IPS-18a (cell line): Measurements from ENCODE around the gene AGFG2.

Source experiments
- H3K27ac ChIP-seq: one replicate; pipeline ENCODE4 v1.5.1; 2013; ENCODE audit warnings: low read length
- H3K27me3 ChIP-seq: one replicate; pipeline ENCODE4 v1.6.1; 2013; ENCODE audit warnings: mild to moderate bottlenecking, low read length; ENCODE audit not compliant: control insufficient read depth, insufficient read depth
- H3K36me3 ChIP-seq: one replicate; pipeline ENCODE4 v1.6.1; 2013; ENCODE audit warnings: low read depth, low read length; ENCODE audit not compliant: control insufficient read depth
- H3K4me1 ChIP-seq: one replicate; pipeline ENCODE4 v1.6.1; 2013; ENCODE audit warnings: low read depth, low read length; ENCODE audit not compliant: control insufficient read depth
- H3K4me3 ChIP-seq: one replicate; pipeline ENCODE4 v1.5.1; 2013; ENCODE audit warnings: low read length
- H3K9ac ChIP-seq: one replicate; pipeline ENCODE4 v1.6.1; 2013; ENCODE audit warnings: mild to moderate bottlenecking, low read length, moderate library complexity
- H3K9me3 ChIP-seq: one replicate; pipeline ENCODE4 v1.6.1; 2013; ENCODE audit warnings: low read depth, low read length; ENCODE audit not compliant: control insufficient read depth

Gene AGFG2

DNA sequence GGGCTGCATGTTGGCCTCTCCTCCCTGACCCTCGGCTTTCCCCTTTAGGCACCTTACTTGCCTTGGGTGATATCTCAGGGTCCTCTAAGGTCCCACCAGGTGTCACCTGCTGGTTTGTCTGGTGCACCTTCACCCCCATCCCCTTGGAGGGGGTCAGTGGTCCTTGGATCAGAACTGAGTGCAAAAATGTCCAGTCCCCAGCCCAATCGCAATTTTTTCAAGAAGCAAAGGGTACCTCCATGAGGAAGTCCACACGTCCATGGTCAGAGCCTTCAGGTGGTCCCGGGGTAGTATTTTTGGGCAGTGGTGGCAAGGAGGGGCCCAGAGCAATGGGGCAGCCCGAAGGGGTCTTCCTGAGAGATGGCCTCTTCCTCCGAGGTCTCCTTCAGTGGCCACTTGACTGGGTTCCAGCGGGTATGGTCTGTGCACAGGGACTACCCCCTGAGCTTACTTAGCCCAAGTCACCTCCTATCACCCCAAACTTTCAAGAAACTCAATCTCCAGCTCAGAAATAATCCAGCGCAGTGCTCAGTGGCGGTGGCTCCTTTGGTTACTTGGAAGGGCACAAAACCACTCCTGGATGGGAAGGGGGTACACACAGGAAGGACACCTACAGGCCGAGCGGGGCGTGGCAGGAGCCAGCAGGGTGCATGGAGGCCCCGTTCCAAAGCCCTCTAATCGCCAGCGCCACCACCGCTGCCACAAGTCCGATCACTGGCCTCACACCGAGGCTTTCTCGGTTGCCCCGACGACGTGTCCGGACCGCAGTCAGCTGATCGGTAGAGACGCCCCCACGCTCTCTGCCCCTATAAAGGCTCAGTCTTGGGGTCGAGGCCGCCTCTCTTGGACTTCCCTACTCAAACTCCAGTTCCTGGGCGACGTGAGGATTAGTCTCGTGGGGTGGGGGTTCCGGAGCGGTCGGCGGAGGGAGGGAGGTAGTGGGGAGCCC, 30.2 kb downstream of the AGFG2 start:
- Histone ChIP-seq H3K4me3 (peak overlapping the region; percentile 57), H3K27me3 (peaks cover 9% of the 10 kb centered on the region), H3K4me1 (peaks cover 25% of the 10 kb centered on the region), H3K9ac (no peak overlapping the region), H3K9me3 (no peaks in the 10 kb centered on the region), H3K36me3 (no peaks in the 10 kb centered on the region), H3K27ac (no peak overlapping the region)

DNA sequence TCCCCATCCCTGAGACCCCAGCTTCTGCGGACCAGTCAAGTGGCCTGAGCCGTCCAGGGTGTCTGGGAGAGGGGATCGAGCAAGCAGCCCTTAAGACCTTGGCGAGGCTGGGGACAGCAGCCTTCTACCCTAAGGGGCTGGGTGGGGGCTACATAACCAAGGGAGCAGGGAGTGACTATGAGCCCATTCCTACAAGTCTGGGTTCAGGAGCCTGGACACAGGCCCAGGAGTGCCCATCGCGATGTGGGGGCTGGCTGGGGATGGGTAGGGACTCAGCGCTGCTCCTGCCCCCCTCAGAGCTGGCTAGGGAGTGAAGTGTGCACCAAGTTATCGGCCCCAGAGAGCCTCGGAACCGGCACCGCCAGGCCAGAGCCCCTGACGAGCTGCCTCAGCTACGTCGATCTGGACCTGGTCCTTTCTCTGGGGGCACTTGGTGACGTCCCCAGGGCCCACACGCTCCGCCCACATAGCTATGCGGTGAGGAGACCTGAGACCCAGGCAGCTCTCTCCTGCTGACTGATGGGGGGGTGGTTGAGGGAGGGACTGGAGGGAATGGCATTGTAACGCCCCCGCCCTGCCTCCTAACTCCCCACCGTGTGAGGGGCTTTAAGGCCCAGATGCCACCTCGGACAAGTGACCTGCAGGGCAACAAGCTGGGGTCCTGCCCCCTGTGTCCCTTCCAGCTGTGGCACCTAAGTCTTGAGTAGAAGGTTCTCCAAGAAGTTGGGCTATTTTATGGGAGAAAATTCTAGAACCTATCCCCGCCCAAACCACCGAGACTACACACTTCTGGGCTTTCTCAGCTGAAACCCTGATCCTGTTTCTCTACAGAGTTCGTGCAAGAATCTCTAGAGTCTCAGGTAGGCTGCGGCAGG, 32.2 kb downstream of the AGFG2 start:
- Histone ChIP-seq H3K9me3 (no peaks in the 10 kb centered on the region), H3K4me1 (peaks cover 25% of the 10 kb centered on the region), H3K27me3 (peaks cover 9% of the 10 kb centered on the region), H3K36me3 (no peaks in the 10 kb centered on the region), H3K4me3 (no peak overlapping the region), H3K27ac (no peak overlapping the region), H3K9ac (no peak overlapping the region)

GRCh38 chr7:100571829-100572116, 32.8 kb downstream of the AGFG2 start:
- Histone ChIP-seq H3K4me3 (no peak overlapping the region), H3K36me3 (peaks cover 5% of the 10 kb centered on the region), H3K27ac (no peak overlapping the region), H3K9ac (no peak overlapping the region), H3K4me1 (peaks cover 25% of the 10 kb centered on the region), H3K27me3 (peaks cover 9% of the 10 kb centered on the region), H3K9me3 (no peaks in the 10 kb centered on the region)

DNA sequence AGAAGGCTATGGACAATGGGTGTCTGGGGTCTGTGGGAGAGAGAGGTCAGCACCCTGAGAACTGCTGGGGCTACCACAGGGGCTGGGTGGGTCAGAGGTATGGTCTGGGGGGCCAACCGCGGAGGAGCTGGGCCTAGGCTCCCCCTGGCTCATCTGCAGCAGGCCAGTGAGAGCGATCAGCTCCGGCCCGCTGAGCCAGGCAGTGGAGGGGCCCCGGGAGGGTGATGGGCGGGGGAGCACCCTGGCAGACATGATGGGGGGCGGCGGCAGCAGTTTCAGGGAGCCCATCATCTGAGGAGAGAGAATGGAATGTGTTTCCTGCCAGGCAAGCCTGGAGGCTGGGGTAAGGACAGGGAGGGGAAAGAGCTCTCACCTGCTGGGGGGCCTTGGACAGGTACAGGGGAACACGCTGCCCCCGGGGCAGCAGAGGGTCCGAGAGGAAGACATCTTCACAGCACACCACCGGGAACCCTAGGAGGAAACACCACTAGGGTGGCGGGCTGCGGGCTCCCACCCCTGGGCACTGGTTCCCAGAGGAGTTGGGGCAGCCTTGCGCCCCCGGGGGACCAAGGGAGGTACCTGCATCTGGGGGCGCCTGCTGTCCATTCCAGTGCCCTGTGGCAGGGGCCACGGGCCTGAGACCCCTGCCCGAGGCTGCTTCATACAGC, 33.4 kb downstream of the AGFG2 start:
- Histone ChIP-seq H3K9ac (no peak overlapping the region), H3K9me3 (no peaks in the 10 kb centered on the region), H3K27ac (no peak overlapping the region), H3K36me3 (peaks cover 5% of the 10 kb centered on the region), H3K4me1 (peaks cover 25% of the 10 kb centered on the region), H3K27me3 (peaks cover 9% of the 10 kb centered on the region), H3K4me3 (no peak overlapping the region)

- peaks cover 25% of the 10 kb centered on the region for H3K4me1 ChIP-seq
- peaks cover 5% of the 10 kb centered on the region for H3K36me3 ChIP-seq
- H3K4me3 ChIP-seq: no peak overlapping the region
- peaks cover 9% of the 10 kb centered on the region for H3K27me3 ChIP-seq
- H3K9ac ChIP-seq: no peak overlapping the region
- H3K9me3 ChIP-seq: no peaks in the 10 kb centered on the region
- no peak overlapping the region for H3K27ac ChIP-seq
Measured at GRCh38 chr7:100572949-100573675, 34.1 kb downstream of the AGFG2 start.

DNA sequence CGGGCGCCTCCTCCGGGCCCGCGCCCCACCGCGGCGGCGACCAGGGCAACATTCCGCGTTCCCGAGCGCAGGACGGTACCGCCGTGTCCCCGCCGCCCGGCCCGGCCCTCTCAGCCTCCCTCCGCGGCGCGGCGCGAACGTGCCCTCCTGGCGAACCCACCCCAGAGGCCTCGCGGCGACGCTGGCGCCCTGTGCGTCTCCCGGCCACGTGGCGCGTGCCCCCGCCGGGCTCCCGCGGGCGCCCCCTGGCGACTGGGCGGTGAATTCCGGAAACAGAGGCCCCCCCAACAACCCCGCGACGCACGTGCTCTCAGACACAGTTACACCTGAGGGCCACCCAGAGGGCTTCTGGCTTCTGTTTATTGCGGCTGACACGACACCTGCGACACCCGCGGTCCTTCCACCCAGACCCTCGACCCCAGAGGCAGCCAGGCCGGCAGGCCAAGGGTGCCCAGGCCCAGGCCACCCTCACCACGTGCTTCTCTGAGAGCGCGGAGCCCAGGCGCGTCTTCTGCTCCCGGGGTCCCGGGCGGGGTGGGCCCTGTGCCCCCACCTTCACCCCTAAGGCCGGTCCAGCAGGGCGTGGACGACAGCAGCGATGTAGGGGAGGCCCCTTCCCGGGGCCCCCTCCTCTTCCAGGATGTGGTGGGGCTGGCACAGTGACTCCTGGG, 34.8 kb downstream of the AGFG2 start, which contains the start of gene SAP25:
Gene SAP25, minus strand, starts transcription at position 210 of the 671 bp plus-strand sequence. Its CDS starts 158 bp downstream, at position 52.
- Histone ChIP-seq H3K36me3 (peaks cover 5% of the 10 kb centered on the region), H3K4me1 (peaks cover 24% of the 10 kb centered on the region), H3K9ac (no peak within 1 kb of the TSS), H3K27ac (no peak within 1 kb of the TSS), H3K9me3 (no peaks in the 10 kb centered on the region), H3K4me3 (no peak within 1 kb of the TSS), H3K27me3 (peaks cover 9% of the 10 kb centered on the region)

- Histone ChIP-seq H3K4me3 (no peak overlapping the region), H3K27me3 (peaks cover 9% of the 10 kb centered on the region), H3K4me1 (peaks cover 19% of the 10 kb centered on the region), H3K36me3 (peaks cover 5% of the 10 kb centered on the region), H3K9ac (no peak overlapping the region), H3K9me3 (no peaks in the 10 kb centered on the region), H3K27ac (no peak overlapping the region)
Measured at GRCh38 chr7:100574362-100575205, 35.6 kb downstream of the AGFG2 start.

GRCh38 chr7:100575206-100575631, 36.2 kb downstream of the AGFG2 start:
- H3K9ac ChIP-seq: no peak overlapping the region
- no peaks in the 10 kb centered on the region for H3K9me3 ChIP-seq
- H3K27ac ChIP-seq: no peak overlapping the region
- peaks cover 6% of the 10 kb centered on the region for H3K27me3 ChIP-seq
- no peak overlapping the region for H3K4me3 ChIP-seq
- peaks cover 11% of the 10 kb centered on the region for H3K36me3 ChIP-seq
- peaks cover 19% of the 10 kb centered on the region for H3K4me1 ChIP-seq

DNA sequence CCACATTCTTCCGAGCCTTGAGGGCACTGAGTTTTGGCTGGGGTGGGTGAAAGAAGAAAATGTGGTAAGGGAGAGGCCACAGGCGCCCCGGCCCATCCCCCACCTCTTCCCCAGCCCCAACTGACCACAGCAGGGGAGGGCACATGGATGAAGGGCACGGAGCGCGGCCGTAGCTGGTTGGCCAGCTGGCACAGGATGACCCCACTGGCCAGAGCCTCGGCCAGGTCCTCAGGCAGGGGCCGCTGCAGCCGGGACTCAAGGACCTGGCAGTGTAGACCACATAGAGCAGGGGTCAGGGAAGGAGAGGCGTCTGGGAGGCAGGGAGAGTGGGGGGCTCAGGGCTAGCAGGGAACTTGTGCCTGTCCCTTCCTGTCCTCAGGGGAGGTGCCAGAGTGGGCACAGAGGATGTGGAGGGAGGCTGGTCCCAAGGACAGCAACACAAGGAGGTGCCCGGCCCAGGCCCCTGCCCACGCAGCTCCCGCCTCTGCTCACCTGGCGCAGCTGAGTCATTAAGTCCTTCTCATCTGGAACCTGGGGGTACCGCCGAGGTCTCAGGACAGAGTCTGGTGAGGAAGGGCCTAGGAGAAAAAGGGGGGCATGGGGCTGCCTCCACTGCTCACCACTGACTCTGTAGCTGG, 36.9 kb downstream of the AGFG2 start:
- H3K9ac ChIP-seq: no peak overlapping the region
- no peaks in the 10 kb centered on the region for H3K9me3 ChIP-seq
- H3K4me1 ChIP-seq: peaks cover 18% of the 10 kb centered on the region
- peaks cover 17% of the 10 kb centered on the region for H3K36me3 ChIP-seq
- H3K27ac ChIP-seq: no peak overlapping the region
- peaks cover 3% of the 10 kb centered on the region for H3K27me3 ChIP-seq
- no peak overlapping the region for H3K4me3 ChIP-seq
